Activated T-cell treated with anti-CD3 and anti-CD28 coated beads for 1 hour (primary cell): ENCODE data around the gene CLDN22.

Experiments
- DNase-seq: peaks from one replicate; pipeline ENCODE4 v3.0.0-alpha.2; 2020; ENCODE audit warnings: low read depth

The CLDN22 gene

DNA sequence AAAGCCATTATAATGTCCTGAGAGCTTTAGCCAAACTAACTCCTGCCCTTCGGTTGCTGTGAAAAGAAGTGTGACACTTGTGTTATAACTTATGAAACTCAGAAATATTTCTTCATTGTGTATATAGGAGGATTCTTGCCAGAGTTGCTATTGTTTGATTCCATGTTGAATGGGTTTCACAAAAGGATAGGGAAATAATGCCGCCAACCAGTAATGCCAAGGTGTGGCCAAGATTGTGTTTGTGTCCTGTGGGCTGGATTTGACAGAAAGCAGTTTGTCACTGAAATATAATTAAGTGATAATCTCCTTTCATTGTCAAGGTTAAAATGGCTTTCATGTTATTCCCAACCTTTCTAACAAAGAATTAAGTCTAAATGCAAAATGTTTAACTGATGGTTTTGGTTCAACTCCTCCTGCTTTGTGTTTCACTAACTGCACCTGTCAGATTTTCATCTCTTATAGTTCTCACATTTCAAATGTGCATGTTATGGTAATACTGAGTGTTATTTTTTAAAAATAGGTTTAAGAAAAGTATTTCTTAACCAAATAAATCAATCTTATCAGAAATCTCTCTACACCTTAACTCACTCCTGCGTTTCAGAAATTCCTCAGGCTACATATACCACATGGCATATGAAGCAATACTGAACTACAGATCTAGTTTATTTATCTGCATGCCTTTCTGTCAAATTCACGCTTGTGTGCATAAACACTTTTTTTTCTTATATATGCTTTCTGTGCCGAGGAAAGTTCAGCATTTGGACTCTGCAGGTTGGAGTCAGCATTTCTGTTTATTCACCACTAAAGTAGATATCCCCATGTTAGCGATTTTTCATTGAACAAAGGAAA lies at the start of gene CLDN22:
Gene CLDN22, minus strand, starts transcription at position 66 of the 849 bp plus-strand sequence. Its CDS starts 58 bp downstream, at position 8.
- no peak for DNase-seq

DNA sequence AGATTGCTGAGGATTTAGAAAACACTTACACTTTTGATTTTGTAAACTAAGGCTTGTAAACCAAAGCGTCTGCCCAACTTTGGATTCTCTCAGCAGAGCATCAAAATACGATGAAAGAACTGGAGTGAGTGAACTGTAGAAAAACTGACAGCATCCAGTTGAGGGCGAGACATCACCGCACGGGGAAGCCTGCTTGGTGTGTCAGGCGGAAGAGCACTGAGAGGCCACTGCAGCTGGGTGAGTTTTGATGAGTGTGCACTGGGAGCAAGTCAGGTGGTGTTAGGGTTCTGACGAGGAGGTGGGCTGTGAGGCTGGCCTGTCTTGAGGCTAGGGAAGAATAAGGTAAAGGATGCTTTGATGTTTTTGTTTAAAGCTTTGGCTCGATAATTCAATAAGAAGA lies 49.0 kb upstream of the CLDN22 start:
- no peak for DNase-seq

DNA sequence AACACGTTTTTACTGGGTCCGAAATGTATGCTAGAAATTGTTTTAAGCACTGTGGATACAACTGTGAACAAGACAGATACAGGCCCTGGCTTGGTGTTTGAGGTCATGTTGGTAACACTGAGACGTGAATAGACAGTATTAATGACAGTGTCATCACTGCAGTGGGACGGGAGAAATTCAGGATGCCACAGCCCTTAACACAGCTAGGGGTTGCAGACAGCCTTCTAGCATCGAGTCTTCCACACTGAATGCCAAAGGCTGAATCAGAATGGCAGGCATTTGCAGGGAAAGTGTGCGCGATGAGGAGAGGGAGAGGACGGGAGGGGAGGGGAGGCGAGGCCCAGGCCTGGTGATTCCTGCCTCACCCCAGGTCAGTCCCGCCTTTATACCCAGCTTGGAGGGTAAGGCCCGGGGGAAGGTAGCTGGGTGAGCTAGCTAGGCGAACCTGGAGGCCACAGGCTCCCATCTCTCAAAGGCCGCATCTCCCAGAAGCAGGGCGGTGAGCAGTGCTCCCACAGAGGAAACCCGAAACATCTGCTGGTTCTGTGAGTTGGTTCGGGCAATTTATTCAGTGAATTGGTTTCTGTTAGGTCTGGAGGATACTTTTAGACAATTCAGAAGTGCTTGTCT lies 46.2 kb upstream of the CLDN22 start:
- no peak for DNase-seq

DNA sequence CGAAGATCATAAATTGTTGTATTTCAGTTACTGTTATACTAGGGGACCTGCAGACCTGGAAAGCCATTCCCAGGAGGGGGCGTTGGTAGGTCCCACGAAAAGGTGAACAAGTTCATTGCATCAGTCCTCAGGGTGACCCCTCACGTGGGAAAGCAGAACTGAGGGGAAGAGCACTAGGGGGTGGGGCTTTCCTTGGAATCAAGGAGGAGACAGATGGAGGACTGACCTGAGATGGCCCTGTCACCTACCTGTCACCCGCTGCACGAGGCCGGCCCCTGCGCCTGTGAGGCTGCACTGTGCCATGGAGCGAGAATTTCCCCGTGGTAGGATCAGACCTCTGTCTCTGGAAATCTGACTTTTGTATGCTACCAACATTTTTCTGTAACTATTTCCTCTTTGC lies 43.9 kb upstream of the CLDN22 start:
- DNase-seq: no peak

DNA sequence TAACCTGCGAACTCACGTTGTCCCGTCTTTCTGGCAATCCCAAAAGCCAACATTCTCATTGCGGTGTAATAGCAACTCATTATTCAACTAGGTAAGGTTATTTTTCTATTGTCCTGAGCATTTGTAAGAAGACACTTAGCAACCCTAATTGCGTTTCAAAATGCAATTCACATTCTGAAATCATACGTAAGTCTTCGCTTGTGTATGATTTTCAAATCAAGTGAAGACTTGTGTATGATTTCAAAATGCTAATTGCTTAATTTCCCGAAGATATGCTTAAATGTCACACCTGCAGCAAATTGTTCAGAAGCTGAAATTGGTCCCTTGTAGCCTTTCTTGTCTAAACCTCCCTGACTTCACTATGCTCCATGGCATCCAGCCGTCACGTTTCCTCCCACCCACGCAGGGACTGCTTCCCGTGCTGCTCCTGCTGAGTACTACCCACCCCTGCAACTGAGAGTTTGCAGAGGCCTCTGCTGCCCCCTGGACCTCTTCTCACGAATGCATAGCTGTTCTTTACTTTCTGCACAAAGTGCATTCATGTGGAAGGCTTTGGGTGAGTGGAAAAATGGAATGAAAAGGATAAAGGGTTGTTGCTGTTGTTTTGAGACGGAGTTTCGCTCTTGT lies 43.0 kb upstream of the CLDN22 start:
- no peak for DNase-seq

DNA sequence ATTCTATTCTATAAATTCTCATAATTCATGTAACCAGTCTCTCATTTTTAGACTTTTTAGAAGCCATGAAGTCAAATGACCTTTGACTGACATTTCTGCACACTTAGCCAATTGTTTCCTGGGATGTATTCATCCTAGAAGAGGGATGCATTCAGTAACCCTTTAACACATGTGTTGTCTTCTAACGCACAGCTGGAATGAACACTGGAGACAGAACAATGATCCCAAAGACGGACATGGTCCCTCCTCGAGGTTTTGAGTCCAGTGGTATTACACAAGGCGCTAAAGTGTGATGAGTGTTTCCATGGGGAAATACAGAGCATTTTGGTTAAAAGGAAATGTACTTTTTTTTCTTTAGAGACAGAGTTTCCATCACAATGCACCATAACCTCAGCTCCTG lies 42.0 kb upstream of the CLDN22 start:
- no peak for DNase-seq

DNA sequence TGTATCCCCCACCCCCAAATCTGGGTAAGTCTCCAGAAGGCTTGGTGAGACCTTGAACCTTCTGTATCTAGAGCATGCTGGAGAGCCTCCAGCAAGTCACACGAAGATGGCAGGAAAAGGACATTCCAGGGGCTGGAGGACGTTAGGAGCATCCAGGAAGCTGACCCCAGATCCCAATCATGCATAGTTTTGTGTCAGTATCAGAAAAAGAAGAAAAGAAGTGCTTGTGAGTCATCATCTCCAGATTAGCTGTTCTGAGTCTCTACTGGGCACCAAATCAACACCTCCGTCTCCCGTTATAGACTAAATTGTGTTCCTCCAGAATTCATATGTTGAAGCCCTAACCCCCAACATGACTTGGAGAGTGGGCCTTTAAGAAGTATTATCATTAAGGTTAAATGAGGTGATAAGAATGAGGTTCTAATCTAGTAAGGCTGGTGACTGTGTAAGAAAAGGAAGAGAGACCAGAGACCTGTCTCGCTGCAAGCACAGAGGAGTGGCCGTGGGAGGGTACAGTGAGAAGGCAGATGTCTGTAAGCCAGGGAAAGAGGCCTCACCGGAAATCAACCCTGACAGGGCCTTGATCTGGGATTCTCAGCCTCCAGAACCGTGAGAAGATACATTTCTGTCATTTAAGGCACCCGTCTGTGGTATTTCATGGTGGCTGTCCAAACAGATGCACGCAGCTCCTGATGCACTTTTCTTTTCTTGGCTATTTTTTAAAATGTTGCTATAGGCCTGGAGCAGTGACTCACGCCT lies 40.3 kb upstream of the CLDN22 start:
- DNase-seq: no peak

DNA sequence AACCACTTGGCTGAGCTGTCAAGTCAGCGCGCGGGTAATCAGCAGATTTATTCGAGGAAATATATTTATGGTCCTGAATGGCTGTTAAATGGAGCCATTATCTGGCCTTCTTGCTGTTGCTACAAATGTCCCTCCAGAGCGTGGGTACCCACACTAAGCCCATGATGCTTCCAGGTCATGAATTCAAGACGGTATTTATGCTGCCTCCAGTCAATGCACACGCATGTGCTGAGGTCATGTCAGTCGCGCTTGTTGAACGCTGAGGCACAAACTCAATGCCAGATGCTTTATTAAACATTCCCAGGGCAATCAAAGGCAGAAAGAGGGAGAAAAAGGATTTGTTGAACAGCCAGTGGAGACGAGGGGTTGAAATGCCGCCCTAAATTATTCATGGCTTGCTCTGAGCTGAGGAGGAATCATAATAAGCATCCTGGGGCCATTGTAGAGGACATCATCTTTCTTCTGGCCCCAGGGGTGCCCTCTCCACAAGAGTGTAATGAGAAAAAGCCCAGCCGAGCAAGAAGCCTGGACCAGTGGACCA lies 38.2 kb upstream of the CLDN22 start:
- no peak for DNase-seq

DNA sequence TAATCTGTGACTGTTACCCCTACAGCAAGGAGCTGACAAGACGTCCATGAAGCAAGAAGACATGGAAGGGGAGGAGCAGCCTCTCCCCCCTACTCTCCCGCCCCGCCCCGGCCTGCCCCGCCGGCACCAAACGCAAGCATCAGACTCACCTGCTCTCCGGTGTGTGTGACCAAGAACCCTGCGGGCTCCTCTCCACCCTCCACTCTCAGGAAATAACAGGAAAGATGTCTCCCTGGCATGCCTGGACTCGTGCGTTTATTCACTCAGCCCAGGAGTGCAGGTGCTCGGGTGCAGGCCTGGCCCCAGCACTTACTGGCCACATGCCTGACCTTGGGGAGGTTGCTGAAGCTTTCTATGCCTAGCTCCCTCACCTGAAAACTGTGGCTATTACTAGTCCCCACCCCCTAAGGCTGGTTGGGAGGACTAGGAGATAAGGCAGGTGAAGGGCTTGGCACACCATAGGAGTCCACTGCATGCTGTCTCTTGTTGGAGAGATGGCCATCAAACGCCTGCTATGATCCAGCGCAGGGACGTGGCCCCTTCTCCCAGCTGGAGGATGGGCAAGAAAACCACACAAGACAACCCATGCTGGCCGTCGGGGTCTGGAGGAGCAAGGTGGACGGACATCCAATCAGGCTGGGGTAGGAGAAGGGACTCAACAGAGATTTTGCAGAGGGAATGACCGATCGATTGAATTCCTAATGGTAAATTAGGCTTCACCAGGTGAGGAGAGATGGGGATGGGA lies 37.0 kb upstream of the CLDN22 start:
- no peak for DNase-seq

DNA sequence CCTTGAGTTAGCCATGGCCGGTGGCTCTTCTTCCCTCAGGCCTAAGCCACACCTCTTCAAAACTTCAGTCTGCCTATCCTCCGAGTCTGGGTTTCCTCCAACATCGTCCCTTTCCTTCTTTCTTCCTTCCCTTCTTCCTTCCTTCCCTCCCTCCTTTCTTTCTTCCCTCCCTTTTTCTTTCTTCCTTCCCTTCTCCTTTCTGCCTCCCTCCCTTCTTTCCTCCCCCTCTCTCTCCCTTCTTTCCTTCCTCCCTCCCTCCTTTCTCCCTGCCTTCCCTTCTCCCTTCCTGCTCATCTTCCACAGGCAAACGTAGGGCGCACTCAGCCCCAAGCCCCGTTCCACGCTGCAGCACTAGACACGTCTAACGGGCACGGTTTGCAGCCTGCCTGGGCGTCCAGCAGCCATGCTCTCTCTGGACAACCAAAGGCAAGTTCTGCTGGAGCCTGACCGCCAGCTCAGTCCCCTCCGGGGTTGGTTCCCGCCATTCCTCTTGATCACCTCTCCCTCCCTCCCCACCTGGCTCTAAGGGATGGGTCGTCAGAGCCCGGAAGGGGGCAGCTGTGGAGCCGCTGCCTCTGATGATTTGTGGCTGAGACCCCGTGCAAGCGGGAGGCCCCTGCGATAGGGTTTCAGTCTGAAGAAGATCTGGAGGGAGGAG lies 36.2 kb upstream of the CLDN22 start:
- no peak for DNase-seq

DNA sequence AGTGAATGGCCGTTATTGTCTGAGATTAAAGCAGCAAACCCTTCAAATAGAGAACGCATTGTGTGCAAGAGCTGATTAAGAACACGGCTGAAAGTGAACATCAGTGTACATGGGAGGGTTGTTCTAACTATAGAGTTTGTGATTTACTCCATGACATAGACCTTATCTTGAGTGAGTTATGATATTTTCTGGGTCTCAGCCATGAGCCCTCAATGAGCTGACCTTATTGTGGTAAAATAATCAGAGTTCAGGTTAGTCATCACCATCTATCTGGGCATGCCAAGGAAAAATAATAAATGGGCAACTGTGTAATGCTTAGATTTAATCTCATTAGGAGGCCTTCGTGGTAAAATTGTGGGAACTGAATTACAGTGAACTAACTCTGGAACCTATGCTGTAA lies 35.3 kb upstream of the CLDN22 start:
- no peak for DNase-seq

DNA sequence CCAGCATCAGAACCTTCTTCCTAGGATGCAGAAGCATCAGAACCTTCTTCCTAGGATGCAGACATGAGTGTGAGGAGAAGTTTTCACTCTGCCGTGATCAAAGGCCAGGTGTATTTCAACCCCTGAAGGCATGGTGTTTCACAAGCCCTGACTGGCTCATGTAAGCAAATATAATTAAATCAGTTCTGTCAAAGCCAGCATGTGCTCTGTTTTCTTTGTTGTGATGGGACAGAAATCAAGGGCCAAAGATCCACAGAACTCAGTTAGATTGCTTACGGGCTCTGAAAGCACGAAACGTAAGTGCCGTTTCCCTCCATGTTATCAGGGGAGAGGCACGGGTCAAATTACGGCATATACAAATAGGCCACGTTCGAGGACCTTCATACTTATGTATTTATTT lies 34.1 kb upstream of the CLDN22 start:
- DNase-seq: no peak

DNA sequence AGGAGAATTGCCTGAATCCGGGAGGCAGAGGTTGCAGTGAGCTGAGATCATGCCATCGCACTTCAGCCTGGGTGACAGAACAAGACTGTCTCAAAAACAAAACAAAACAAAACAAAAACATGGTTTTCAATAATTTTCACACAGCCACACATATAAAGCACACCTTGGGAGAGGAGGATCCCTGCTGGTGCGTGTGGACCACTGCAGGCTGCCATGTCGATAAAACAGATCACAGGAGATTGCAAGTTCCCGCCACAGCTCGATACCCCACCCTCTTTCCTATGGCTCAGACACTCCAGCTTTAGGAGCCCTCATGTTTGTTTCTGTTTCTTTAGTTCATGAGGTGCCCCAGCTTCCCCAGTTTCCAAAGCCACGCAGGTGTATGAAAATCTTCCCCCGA lies 33.5 kb upstream of the CLDN22 start:
- DNase-seq: no peak

DNA sequence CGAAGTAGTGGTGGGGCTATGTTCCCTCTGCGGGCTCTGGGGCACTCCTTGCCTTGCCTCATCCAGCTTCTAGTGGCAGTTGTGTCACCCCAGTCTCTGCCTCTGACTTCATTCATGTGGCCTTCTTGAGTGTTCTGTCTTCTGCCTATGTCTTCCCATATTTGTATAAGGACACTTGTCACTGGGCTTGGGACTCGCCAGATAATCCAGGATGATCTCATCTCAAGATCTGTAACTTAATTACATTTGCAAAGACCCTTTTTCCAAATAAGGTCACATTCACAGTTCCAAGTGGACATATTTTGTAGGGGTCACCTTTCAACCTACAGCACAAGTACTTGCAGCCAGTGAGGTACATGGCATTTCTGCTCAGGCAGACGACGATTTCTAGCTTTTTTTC lies 32.5 kb upstream of the CLDN22 start:
- no peak for DNase-seq

DNA sequence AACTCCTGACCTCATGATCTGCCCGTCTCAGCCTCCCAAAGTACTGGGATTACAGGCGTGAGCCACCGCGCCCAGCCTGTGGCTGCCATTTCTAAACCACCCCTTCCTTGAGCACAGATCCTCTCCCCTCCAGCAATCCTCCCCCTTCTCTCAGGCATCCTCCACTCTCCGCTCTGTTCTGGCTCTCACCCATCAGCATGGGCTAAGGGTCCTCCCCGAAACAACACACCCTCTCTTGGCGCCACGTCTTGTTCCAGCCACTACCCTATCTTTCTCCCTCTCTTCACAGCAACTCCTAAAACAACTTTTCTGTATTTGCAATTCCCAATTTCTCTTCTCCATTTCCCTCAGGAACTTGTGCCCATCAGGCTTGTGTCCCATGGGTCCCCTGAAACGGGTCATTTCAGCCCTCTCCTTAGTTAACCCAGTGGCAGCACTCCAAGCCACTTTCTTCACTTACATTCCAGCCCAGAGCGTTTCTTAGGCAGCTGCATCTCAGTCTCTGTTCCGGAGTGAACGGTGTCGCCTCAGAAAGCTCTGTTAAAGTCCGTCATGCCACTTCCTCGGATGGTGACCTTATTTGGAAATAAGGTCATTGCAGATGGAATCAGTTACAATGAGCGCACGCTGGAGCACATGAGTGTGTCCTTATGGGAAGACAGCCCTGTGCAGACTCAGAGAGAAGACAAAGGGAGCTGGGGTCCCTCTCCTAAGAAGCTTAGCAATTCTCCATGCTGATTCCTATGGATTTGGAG lies 30.4 kb upstream of the CLDN22 start:
- DNase-seq: no peak

DNA sequence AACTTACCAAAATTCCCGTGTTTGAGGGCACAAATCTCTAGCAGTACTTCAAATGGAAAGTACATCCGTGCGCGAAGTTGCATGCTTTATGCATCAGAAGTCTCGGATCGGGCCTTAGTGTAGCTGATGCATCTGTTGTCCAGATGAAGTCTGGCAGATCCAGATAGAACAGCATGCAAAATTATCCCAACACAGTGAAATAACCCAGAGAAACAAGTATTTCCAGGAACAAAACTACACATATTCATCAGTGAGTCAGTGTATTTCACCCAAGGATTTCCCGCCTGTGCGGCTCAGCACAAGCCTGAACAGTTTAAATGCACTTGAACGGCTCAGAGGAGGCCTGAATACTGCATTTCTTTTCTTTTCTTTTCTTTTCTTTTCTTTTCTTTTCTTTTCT lies 29.6 kb upstream of the CLDN22 start:
- no peak for DNase-seq

DNA sequence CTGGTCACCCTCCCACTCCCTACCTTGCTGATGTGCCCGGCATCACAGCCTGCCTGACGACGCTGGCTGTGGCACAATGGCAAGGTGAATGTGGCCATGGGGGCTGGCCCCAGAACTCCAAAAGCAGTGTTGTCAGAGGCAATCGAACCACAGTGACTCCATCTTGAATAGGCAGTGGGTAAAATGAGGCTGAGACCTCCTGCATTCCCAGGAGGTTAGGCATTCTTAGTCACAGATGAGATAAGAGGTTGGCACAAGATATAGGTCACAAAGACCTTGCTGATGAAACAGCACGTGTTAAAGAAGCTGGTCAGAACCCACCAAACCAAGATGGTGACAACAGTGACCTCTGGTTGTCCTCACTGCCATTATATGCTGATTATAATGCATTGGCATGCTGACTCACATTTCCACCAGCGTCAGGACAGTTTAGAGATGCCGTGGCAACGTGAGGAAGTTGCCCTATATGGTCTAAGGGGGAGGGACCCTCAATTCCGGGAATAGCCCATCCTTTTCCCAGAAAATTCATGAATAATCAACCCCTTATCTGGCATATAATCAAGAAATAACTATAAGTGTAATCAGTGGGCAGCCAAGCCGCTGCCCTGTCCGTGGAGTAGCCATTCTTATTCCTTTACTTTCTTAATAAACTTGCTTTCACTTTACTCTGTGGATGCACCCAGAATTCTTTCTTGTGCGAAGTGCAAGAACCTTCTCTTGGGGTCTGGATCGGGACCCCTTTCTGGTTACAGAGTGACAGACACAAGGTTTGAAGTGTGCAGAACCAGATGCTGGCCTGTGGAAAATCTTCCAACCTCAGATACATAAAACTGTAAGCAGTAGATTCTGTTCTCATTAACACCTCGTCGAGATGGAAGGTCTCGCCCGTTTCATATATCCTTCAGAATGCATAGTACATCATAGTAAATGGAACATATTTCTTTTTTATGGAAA lies 28.9 kb upstream of the CLDN22 start:
- DNase-seq: no peak

DNA sequence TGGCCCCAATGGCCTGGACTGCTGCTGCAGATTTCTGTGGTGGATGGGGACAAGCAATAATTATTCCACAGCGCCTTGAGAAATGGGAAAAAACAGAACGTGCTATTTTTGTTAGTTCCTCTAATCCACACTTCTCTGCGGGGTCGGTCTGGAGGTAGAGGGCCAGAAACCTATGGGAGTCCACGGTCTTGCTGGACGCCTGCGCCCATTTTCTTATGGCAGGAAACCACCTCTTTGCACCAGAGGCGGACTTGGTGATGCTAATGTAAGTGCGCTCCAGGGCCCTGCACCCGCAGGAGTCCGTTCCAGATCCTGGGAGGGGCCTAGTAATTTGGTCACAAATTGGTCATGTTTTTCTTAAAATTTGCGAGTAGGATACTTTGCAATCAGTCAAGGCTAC lies 28.1 kb upstream of the CLDN22 start:
- no peak for DNase-seq

DNA sequence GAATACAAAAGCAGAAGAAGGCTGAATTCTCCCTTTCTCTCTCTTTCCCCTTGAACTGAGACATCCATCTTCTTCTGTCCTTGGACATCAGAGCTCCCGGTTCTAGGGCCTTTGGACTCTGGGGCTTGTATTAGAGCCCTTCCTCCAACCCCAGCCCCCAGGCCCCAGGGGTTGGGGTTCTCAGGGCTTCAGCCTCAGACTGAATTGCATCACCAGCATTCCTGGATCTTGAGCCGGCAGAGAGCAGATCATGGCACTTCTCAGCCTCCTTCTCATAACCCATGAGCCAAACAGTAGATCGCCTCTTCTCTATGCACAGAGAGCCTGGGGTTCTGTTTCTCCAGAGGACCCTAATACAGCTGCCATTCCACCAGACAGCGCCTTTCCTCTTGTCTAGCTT lies 27.5 kb upstream of the CLDN22 start:
- no peak for DNase-seq
